Raji (cell line): ENCODE measurements around the gene OPA1.

Experiments used
- POLR2A ChIP-seq: IDR thresholded peaks from 2 replicates; pipeline ENCODE4 v1.6.1; 2011; ENCODE audit warnings: low read depth, low read length, control low read depth; ENCODE audit not compliant: insufficient read depth

The OPA1 gene

GRCh38 chr3:193660698-193661411, 67.8 kb downstream of the OPA1 start:
- no peak for TF ChIP-seq POLR2A

GRCh38 chr3:193662757-193663322, 69.8 kb downstream of the OPA1 start:
- no peak for TF ChIP-seq POLR2A

GRCh38 chr3:193665370-193665989, 72.5 kb downstream of the OPA1 start:
- no peak for TF ChIP-seq POLR2A

GRCh38 chr3:193673845-193674244, 80.8 kb downstream of the OPA1 start:
- TF ChIP-seq POLR2A: no peak

- no peak for TF ChIP-seq POLR2A
Measured at GRCh38 chr3:193674714-193675113, 81.7 kb downstream of the OPA1 start.

- TF ChIP-seq POLR2A: no peak
Measured at GRCh38 chr3:193677734-193678133, 84.7 kb downstream of the OPA1 start.

GRCh38 chr3:193680220-193680619, 87.2 kb downstream of the OPA1 start:
- TF ChIP-seq POLR2A: no peak

GRCh38 chr3:193681631-193682030, 88.6 kb downstream of the OPA1 start:
- TF ChIP-seq POLR2A: no peak

- no peak for TF ChIP-seq POLR2A
Measured at GRCh38 chr3:193686665-193687483, 93.9 kb downstream of the OPA1 start.

GRCh38 chr3:193688834-193689714, 96.1 kb downstream of the OPA1 start:
- TF ChIP-seq POLR2A: no peak

- TF ChIP-seq POLR2A: no peak
Measured at GRCh38 chr3:193693774-193694173, 100.8 kb downstream of the OPA1 start.

GRCh38 chr3:193701953-193702635, 109.1 kb downstream of the OPA1 start:
- TF ChIP-seq POLR2A: no peak

- TF ChIP-seq POLR2A: no peak
Measured at GRCh38 chr3:193702967-193703366, 110.0 kb downstream of the OPA1 start.

- no peak for TF ChIP-seq POLR2A
Measured at GRCh38 chr3:193704431-193704830, 111.4 kb downstream of the OPA1 start.
